ENCODE data around the gene GRIN2D. TPM values are rescaled to one million over a fixed set of nuclear protein-coding genes. Genes with fewer than 3 reads are reported as not detected.

GRIN2D gene
- 0.35 and 0.39 TPM in 2 replicates for total RNA-seq (2022)
- Bru-seq, nascent RNA, result percentile 10 among the genes with signal in this experiment
- percentile 11 among the genes with signal in this experiment for BruChase-seq, experiment 1, labeled RNA remaining after a 6-hour chase
- BruChase-seq, experiment 2, labeled RNA remaining after a 2-hour chase, result percentile 14 among the genes with signal in this experiment
- long read RNA-seq, partial matches to known transcripts, result 1 of 1 reads
- long read RNA-seq, other reads (novel, unspliced or antisense), result 0 of 1 reads

- H3K27ac Mint-ChIP-seq (ENCODE audit: low read depth, unreplicated experiment), result peak within 1 kb of the TSS; percentile 67
- H3K4me3 Mint-ChIP-seq (ENCODE audit: unreplicated experiment), result peak within 1 kb of the TSS; percentile 60
- BruUV-seq (replicated peaks), result no TSS peak
- CTCF ChIA-PET, result interaction anchor here (0.6 to 1.4 kb wide), 2 partner anchors 11 to 21 kb away, joined by 3 to 4 read pairs; no protein-coding TSS in a partner anchor
- intact Hi-C loops (cut with micrococcal nuclease), result loop anchor here (5.0 kb wide), 2 partner anchors 61 to 94 kb away; no protein-coding TSS in a partner anchor
- no peak for DNase-seq (ENCODE audit: unreplicated experiment)
- peaks cover 9% of the 10 kb centered on the region for H3K36me3 Mint-ChIP-seq (ENCODE audit: insufficient read depth, unreplicated experiment)
- POLR2A ChIA-PET, result interaction anchor here (0.6 to 1.5 kb wide), 4 partner anchors 30 to 93 kb away, joined by 3 to 4 read pairs (median 4); partner anchors contain the start of gene TMEM143
- no peaks in the 10 kb centered on the region for H3K9me3 Mint-ChIP-seq (ENCODE audit: unreplicated experiment)
- peaks cover 22% of the 10 kb centered on the region for H3K27me3 Mint-ChIP-seq (ENCODE audit: insufficient read depth, unreplicated experiment)
- peaks cover 33% of the 10 kb centered on the region for H3K4me1 Mint-ChIP-seq (ENCODE audit: insufficient read depth, unreplicated experiment)
- TF ChIP-seq CTCF (IDR thresholded peaks at IDR 0.05; ENCODE audit: unreplicated experiment), result no peak
These were observed at the start of gene GRIN2D for GRCh38 chr19:48393559-48394330. TSS of gene GRIN2D (plus strand) at chr19:48393668. CDS start at chr19:48398393, 4,725 bp downstream.

GRCh38 chr19:48344892-48345291 is 48.6 kb upstream of the GRIN2D start:
- ChIA-PET CTCF (interaction anchor here (0.6 to 1.2 kb wide), 3 partner anchors 9 to 46 kb away, joined by 3 to 4 read pairs (median 3); partner anchors contain the start of gene KDELR1), POLR2A (no interaction called here)
- H3K4me3 Mint-ChIP-seq (ENCODE audit: unreplicated experiment), result no peak overlapping the region

GRCh38 chr19:48346191-48346590 is 47.3 kb upstream of the GRIN2D start:
- ChIA-PET POLR2A (interaction anchor here (1.2 kb wide), 1 partner anchor 12 kb away, joined by 4 read pairs; no protein-coding TSS in a partner anchor), CTCF (interaction anchor here (1.1 kb wide), 1 partner anchor 31 kb away, joined by 3 read pairs; no protein-coding TSS in a partner anchor)
- Mint-ChIP-seq H3K27ac (ENCODE audit: low read depth, unreplicated experiment) (no peak overlapping the region), H3K36me3 (ENCODE audit: insufficient read depth, unreplicated experiment) (peaks cover 5% of the 10 kb centered on the region), H3K27me3 (ENCODE audit: insufficient read depth, unreplicated experiment) (no peaks in the 10 kb centered on the region), H3K4me3 (ENCODE audit: unreplicated experiment) (no peak overlapping the region), H3K9me3 (ENCODE audit: unreplicated experiment) (no peaks in the 10 kb centered on the region), H3K4me1 (ENCODE audit: insufficient read depth, unreplicated experiment) (peaks cover 9% of the 10 kb centered on the region)
- TF ChIP-seq CTCF (IDR thresholded peaks at IDR 0.05; ENCODE audit: unreplicated experiment), result no peak
- intact Hi-C loops (cut with micrococcal nuclease), result no loop called here
- BruUV-seq (replicated peaks), result no TSS peak
- DNase-seq (ENCODE audit: unreplicated experiment), result no peak

More at GRCh38 chr19:48344892-48345291, 48.6 kb upstream of the GRIN2D start:
- Mint-ChIP-seq H3K4me1 (ENCODE audit: insufficient read depth, unreplicated experiment) (peaks cover 15% of the 10 kb centered on the region), H3K9me3 (ENCODE audit: unreplicated experiment) (no peaks in the 10 kb centered on the region), H3K27me3 (ENCODE audit: insufficient read depth, unreplicated experiment) (no peaks in the 10 kb centered on the region), H3K27ac (ENCODE audit: low read depth, unreplicated experiment) (no peak overlapping the region), H3K36me3 (ENCODE audit: insufficient read depth, unreplicated experiment) (peaks cover 5% of the 10 kb centered on the region)
- intact Hi-C loops (cut with micrococcal nuclease), result no loop called here
- no peak for TF ChIP-seq CTCF (IDR thresholded peaks at IDR 0.05; ENCODE audit: unreplicated experiment)
- no TSS peak for BruUV-seq (replicated peaks)
- peak; percentile 21 for DNase-seq (ENCODE audit: unreplicated experiment)

- Mint-ChIP-seq H3K4me3 (ENCODE audit: unreplicated experiment) (no peak overlapping the region), H3K4me1 (ENCODE audit: insufficient read depth, unreplicated experiment) (peaks cover 6% of the 10 kb centered on the region), H3K27me3 (ENCODE audit: insufficient read depth, unreplicated experiment) (no peaks in the 10 kb centered on the region), H3K9me3 (ENCODE audit: unreplicated experiment) (no peaks in the 10 kb centered on the region), H3K36me3 (ENCODE audit: insufficient read depth, unreplicated experiment) (peaks cover 5% of the 10 kb centered on the region), H3K27ac (ENCODE audit: low read depth, unreplicated experiment) (no peak overlapping the region)
- no TSS peak for BruUV-seq (replicated peaks)
- no peak for TF ChIP-seq CTCF (IDR thresholded peaks at IDR 0.05; ENCODE audit: unreplicated experiment)
- POLR2A ChIA-PET, result no interaction called here
- intact Hi-C loops (cut with micrococcal nuclease), result no loop called here
- CTCF ChIA-PET, result interaction anchor here (0.6 kb wide), 1 partner anchor 12 kb away, joined by 3 read pairs; no protein-coding TSS in a partner anchor
- DNase-seq (ENCODE audit: unreplicated experiment), result no peak
These were observed 45.4 kb upstream of the GRIN2D start for GRCh38 chr19:48348045-48348444.
